Activated naive CD4-positive, alpha-beta T cell treated with anti-CD3 and anti-CD28 coated beads, Interleukin-2, amount 10 ng/mL, durations not matched to agents 7 days and 5 days (primary cell): ENCODE data around the gene TBC1D8.

Experiments used
- CTCF ChIA-PET: fragments of 350-600 bp; sonication (Branson Sonifier 250); formaldehyde crosslinking; loops from one replicate; lab custom pipeline; 2021; ENCODE audit warnings: antibody characterized with exemption; lab: Charles Lee
- DNase-seq: peaks from one replicate; pipeline ENCODE4 v3.0.0-alpha.2; 2020
- H3K27ac Mint-ChIP-seq: one replicate; pipeline ENCODE4 v1.8.0; 2021; ENCODE audit warnings: mild to moderate bottlenecking, moderate library complexity, mixed read lengths
- H3K27me3 Mint-ChIP-seq: one replicate; pipeline ENCODE4 v1.8.0; 2021; ENCODE audit warnings: mild to moderate bottlenecking, mixed read lengths
- H3K36me3 Mint-ChIP-seq: one replicate; pipeline ENCODE4 v1.8.0; 2021; ENCODE audit warnings: mixed read lengths
- H3K4me1 Mint-ChIP-seq: one replicate; pipeline ENCODE4 v1.8.0; 2021; ENCODE audit warnings: mixed read lengths
- H3K4me3 Mint-ChIP-seq: one replicate; pipeline ENCODE4 v1.8.0; 2021; ENCODE audit warnings: mild to moderate bottlenecking, moderate library complexity, mixed read lengths
- H3K9me3 Mint-ChIP-seq: one replicate; pipeline ENCODE4 v1.8.0; 2021; ENCODE audit warnings: mixed read lengths

The TBC1D8 gene

DNA sequence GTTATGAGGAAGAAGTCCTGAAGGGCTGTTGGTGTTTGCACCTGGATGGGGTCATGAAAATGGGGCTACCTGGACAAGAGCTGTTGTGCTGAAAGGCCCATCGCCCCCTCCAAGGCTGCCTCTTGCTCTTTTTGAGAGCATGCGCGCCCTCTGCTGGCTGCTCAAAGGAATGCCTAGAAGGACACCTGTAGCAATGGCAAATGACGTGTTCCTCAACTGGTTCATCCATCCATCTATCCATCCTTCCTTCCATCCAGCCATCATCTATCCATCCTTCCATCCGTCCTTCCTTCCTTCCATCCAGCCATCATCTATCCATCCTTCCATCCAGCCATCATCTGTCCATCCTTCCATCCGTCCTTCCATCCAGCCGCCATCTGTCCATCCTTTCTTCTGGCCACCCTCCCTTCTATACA, 166.3 kb downstream of the TBC1D8 start:
- no peak overlapping the region for H3K27ac Mint-ChIP-seq
- peak; percentile 86 for DNase-seq
- no peaks in the 10 kb centered on the region for H3K27me3 Mint-ChIP-seq
- CTCF ChIA-PET: interaction anchor here (2.1 to 7.2 kb wide), 2 partner anchors 254 to 376 kb away, joined by 16 to 84 read pairs; no protein-coding TSS in a partner anchor
- no peaks in the 10 kb centered on the region for H3K36me3 Mint-ChIP-seq
- H3K9me3 Mint-ChIP-seq: no peaks in the 10 kb centered on the region
- H3K4me1 Mint-ChIP-seq: no peaks in the 10 kb centered on the region
- H3K4me3 Mint-ChIP-seq: no peak overlapping the region

DNA sequence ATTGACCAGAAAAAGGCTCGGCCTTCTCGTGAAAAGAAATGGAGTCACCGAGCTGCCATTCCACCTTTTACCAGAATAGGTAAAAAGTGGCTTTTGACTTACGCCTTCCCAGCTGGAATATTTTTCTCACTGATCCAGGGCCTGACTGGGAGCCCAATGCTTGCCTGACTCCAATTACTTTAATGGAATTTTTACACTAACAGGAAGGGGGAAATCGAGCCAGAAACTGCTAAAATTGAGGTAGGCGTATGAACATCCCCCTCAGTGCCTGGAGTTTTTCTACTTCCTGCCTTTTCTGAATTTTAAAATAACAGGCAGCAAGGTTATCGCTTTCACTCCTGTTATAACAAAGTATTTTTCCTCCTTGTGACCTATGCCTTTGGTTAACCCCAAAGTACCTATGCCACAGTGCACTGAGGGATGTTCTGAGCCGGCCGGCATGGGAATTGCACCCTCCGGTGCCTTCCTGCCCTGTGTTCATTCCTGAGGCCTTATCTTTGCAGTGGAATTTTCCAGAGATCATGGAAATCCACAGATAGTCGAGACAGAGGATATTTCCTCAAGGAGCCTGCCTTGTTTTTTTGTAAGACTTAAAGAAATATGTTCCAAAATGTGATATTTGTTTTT, 167.4 kb downstream of the TBC1D8 start:
- Mint-ChIP-seq H3K27me3 (no peaks in the 10 kb centered on the region), H3K36me3 (no peaks in the 10 kb centered on the region), H3K27ac (no peak overlapping the region), H3K9me3 (no peaks in the 10 kb centered on the region), H3K4me1 (no peaks in the 10 kb centered on the region), H3K4me3 (no peak overlapping the region)
- CTCF ChIA-PET: interaction anchor here (1.1 to 1.8 kb wide), 4 partner anchors 65 to 377 kb away, joined by 4 to 8 read pairs (median 6); no protein-coding TSS in a partner anchor
- DNase-seq: no peak

DNA sequence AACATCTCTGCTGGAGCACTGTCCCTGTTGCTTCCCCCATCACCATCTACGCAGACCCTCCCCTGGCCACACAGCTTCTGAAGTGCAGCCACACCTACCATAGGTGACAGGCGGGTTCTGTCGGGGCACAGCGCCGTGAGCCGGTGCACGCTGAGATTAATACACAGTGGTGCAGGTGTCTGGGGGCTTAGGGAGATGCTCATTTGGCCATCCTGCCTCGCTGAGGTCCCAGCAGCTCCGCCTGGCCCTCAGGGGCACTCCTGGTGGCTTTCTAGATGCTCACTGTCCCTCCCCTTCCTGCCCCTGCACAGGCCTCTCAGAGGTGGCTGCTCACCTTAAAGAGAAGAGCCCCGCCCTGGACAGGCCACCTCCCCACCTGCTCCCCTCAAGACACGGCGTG, 168.0 kb downstream of the TBC1D8 start:
- Mint-ChIP-seq H3K27ac (no peak overlapping the region), H3K27me3 (no peaks in the 10 kb centered on the region), H3K9me3 (no peaks in the 10 kb centered on the region), H3K4me1 (no peaks in the 10 kb centered on the region), H3K36me3 (no peaks in the 10 kb centered on the region), H3K4me3 (no peak overlapping the region)
- CTCF ChIA-PET: interaction anchor here (0.7 to 1.8 kb wide), 5 partner anchors 64 to 376 kb away, joined by 3 to 8 read pairs (median 5); no protein-coding TSS in a partner anchor
- no peak for DNase-seq

DNA sequence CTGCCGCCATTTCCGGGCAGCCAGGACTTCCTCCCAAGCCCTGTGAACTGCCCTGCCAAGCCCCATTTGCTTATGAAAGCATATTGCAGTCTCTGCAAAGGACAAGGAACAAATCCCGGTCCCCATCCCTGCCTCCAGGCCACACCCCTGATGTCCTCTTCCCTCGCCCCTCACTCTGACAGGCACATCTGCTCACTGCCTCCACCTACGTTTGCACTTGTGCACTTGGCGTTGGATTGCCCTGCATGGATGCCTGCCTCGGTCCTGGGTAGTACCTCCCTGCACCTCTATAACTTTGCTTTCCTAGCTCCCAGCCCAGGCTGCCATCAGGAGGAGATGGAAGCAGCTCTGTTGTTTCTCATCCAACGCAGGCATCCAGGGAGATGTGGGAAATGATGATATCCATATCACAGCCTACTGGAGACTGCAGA, 168.7 kb downstream of the TBC1D8 start:
- CTCF ChIA-PET: interaction anchor here (0.7 to 1.8 kb wide), 6 partner anchors 64 to 387 kb away, joined by 3 to 8 read pairs (median 4); no protein-coding TSS in a partner anchor
- Mint-ChIP-seq H3K27ac (no peak overlapping the region), H3K36me3 (no peaks in the 10 kb centered on the region), H3K4me3 (no peak overlapping the region), H3K27me3 (no peaks in the 10 kb centered on the region), H3K4me1 (no peaks in the 10 kb centered on the region), H3K9me3 (no peaks in the 10 kb centered on the region)
- DNase-seq: no peak

DNA sequence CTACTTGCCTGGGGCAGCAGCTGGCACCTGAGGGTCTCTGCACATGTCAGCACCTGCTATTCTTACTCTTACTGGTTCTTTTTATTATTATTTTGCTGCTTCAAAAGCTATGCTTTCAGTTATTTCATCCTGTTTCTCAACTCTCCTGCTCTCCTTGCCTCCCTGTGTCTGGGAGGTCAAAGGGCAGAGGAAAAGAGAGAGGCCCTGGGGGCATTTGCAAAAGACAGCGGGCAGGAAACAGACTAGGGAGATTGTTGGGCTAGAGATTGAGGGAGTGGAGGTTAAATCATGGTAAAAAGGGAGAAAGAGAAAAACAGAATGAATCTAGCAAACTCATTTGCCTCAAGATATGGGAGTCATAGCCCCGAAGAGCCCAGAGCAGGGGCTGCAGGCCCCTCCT, 170.2 kb downstream of the TBC1D8 start:
- CTCF ChIA-PET: no interaction called here
- Mint-ChIP-seq H3K4me3 (no peak overlapping the region), H3K27ac (no peak overlapping the region), H3K4me1 (no peaks in the 10 kb centered on the region), H3K27me3 (peaks cover 4% of the 10 kb centered on the region), H3K9me3 (no peaks in the 10 kb centered on the region), H3K36me3 (no peaks in the 10 kb centered on the region)
- no peak for DNase-seq

DNA sequence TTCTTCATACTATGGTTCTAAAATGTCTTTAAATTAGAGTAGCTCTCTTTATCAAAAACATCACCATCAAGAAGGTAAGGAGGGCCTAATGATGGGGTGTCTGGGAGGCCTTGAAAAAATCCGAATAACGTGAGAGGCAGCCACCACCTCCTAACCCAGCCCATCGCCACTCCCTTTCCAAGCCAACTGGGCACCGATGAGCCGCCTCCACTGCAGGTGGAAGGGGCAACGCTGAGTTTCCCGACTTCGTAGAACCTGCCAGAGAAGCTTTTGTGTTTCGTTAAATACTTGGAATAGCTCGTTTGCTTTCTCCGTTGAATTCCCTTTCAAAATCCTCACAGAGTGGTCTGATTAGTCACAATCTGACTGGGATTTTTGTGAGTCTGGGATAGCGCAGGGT, 171.1 kb downstream of the TBC1D8 start:
- Mint-ChIP-seq H3K27ac (no peak overlapping the region), H3K4me1 (no peaks in the 10 kb centered on the region), H3K27me3 (peaks cover 4% of the 10 kb centered on the region), H3K9me3 (no peaks in the 10 kb centered on the region), H3K36me3 (no peaks in the 10 kb centered on the region), H3K4me3 (no peak overlapping the region)
- DNase-seq: no peak
- CTCF ChIA-PET: interaction anchor here (1.4 to 1.8 kb wide), 2 partner anchors 370 to 374 kb away, joined by 3 to 8 read pairs; no protein-coding TSS in a partner anchor

DNA sequence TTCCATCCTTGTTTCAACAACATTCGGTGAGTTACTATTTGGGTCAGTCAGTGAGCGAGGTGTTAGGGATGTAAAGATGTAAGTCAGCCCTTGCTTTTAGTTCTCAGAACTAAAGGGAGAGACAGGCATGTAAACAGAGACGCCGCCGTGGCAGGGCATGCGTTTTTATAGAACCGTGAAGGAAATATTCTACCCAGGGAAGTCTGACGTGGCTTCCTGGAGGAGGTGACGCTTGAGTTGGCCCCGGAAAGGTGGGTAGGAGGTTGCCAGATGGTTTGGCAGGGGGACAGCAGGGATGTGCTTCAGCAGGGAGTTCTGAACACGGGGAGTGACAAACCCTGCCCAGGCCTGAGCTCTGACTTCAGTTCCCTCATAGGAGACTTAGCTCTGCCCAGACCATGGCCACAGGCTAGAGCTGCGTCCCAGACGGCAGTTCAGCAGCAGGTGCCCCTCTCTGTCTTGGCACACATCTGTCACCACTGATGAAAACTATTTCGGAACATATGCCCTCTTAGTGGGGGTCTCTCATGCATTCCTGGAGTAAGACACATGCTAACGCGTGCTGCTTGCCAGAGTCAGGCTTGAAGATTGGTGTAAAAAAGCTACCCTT, 172.5 kb downstream of the TBC1D8 start:
- Mint-ChIP-seq H3K27ac (no peak overlapping the region), H3K4me1 (no peaks in the 10 kb centered on the region), H3K9me3 (no peaks in the 10 kb centered on the region), H3K4me3 (no peak overlapping the region), H3K27me3 (peaks cover 4% of the 10 kb centered on the region), H3K36me3 (no peaks in the 10 kb centered on the region)
- CTCF ChIA-PET: interaction anchor here (1.4 to 1.8 kb wide), 2 partner anchors 368 to 372 kb away, joined by 3 to 8 read pairs; no protein-coding TSS in a partner anchor
- no peak for DNase-seq

DNA sequence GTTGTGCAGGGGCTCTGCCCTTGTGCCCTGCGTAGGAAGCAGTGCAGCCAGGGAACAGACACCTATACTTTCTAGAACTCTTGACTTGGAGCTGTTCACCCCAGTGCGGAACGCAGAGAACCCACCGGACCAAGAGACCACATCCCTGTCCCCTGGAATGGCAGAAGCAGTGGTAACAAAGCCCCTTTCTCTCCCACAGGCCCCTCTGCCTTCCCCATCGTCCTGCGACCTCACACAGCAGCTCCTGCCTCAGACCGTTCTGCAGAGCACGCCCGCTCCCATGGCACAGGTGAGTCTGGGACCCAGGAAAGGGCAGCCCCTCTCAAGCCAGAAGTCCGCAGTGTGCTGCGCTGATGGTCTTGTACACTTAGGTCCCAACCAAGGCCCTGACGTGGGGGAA, 173.7 kb downstream of the TBC1D8 start:
- Mint-ChIP-seq H3K27me3 (peaks cover 4% of the 10 kb centered on the region), H3K9me3 (no peaks in the 10 kb centered on the region), H3K4me1 (no peaks in the 10 kb centered on the region), H3K27ac (no peak overlapping the region), H3K4me3 (no peak overlapping the region), H3K36me3 (no peaks in the 10 kb centered on the region)
- CTCF ChIA-PET: no interaction called here
- DNase-seq: no peak

DNA sequence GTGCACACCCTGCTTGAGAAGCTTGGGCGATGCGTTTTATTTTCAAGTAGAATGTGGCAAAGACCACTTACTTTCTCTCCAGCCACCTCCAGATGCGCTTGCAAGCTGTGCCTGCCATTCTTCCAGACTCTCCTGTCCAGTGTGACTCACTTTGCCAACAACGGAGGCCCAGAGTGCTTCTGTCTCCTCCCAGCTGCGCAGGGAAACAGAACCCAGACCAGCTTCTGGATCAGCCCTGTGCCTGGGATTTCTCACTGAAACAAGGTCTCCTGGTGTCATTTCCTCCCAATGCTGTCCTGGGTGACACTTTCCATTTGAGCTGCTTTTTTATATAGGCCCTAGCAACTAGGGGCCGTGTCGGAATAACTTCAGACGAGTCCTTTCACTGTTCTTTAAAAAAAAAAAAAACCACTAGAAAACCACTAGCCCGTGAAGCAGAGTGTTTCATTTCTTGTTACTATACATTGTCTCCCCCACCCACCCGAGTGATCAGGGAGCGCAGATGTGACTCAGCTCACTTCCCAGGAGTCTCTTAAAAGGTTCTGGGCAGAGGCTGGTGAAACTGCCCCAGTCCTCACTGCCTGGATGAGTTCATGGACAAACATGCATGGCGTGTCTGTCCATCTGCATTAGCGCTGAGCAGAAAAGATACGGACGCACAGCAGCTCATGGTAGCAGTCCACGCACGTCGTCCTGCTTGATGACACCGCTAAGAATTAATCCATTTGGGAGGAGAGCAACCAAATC, 174.4 kb downstream of the TBC1D8 start:
- H3K27ac Mint-ChIP-seq: peak overlapping the region; percentile 74
- no peaks in the 10 kb centered on the region for H3K9me3 Mint-ChIP-seq
- H3K27me3 Mint-ChIP-seq: peaks cover 4% of the 10 kb centered on the region
- no peak overlapping the region for H3K4me3 Mint-ChIP-seq
- DNase-seq: no peak
- CTCF ChIA-PET: no interaction called here
- H3K36me3 Mint-ChIP-seq: no peaks in the 10 kb centered on the region
- no peaks in the 10 kb centered on the region for H3K4me1 Mint-ChIP-seq

DNA sequence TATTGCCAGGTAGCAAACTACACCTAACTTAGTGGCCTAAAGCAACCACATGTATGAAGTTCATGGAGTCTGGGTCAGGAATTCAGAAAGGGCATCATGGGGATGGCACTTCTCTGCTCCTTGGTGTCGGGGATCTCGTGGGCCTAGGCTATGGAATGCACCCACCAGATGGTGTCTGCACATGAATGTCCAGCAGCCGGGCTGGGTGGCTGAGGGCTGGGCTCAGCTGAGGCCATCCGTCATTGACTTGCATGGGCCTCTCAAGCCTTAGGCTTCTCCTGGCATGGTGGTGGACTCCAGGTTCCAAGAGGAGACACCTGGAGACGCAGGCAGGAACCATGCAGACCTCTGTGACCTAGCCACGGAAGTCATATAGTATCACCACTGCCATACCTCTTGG, 175.1 kb downstream of the TBC1D8 start:
- no peaks in the 10 kb centered on the region for H3K4me1 Mint-ChIP-seq
- no peaks in the 10 kb centered on the region for H3K36me3 Mint-ChIP-seq
- H3K4me3 Mint-ChIP-seq: no peak overlapping the region
- no peaks in the 10 kb centered on the region for H3K9me3 Mint-ChIP-seq
- no peak overlapping the region for H3K27ac Mint-ChIP-seq
- DNase-seq: no peak
- H3K27me3 Mint-ChIP-seq: peaks cover 4% of the 10 kb centered on the region
- CTCF ChIA-PET: no interaction called here

DNA sequence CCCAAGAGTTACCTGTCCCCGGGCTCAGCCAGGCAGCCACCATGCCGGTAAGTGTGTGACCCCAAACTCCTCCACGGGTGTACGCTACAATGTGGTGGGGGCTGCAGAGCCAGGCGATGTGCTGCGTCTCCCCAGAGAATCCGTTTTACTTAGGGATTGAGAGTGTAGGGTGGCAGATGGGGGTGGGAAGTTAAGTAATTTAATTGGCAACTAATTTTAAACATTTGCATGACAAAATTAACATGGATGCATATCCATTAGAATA, 175.7 kb downstream of the TBC1D8 start:
- H3K9me3 Mint-ChIP-seq: no peaks in the 10 kb centered on the region
- H3K36me3 Mint-ChIP-seq: no peaks in the 10 kb centered on the region
- H3K27me3 Mint-ChIP-seq: peaks cover 4% of the 10 kb centered on the region
- DNase-seq: no peak
- no peak overlapping the region for H3K4me3 Mint-ChIP-seq
- no peak overlapping the region for H3K27ac Mint-ChIP-seq
- no peaks in the 10 kb centered on the region for H3K4me1 Mint-ChIP-seq
- CTCF ChIA-PET: no interaction called here

DNA sequence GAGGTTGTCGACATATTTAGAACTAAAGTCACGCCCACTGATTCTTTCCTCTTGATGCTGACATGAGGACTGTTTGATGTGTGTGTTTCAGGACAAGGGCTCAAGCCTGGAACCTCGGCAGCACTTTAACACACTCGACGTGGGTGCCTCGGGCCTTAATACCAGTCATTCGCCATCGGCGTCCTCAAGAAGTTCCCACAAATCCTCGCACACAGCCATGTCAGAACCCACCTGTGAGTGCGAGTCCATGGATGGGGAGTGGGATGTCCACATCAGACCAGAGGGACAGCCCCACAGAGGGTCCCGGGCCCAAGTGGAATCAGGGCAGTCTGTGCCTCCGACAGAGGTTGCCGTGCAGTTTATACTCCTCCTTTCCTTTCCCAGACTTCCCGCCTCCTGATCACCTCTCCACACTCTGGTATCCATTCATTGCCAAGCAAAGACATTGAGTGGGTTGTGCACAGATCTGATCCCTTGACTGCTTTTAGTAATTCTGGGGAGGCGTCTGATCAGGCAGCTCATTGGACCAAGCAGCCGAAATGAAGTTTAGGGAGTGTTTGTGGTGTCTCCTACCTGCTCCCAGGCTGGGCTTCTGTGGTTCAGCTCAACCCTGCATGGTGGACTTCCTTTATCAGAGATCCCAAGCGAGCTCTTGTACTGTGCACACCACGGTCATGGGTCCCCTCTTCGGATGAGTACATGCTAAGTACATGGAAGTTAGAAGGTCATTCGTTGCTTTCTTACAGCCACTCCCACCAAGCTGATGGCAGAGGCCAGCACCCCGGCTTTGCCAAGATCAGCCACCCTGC, 176.3 kb downstream of the TBC1D8 start:
- CTCF ChIA-PET: no interaction called here

DNA sequence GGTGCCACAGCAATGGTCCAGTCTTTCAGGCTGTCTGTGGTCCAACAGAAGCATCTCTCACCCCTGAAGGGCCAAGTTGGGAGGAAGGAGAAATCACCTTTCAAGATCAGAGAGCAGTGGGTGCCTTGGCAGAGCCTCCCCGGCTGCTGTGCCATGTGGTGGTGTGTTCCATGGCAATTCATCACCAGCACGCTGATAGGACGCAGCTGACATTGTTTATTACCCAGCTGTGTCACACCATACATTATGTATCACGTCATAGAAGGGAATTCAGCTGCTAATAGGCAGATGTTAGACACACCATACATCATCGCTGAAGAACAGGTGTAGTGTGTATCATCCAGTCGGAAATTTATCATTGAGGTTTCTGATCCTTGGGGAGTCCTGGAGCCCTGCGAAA, 178.7 kb downstream of the TBC1D8 start:
- DNase-seq: no peak
- Mint-ChIP-seq H3K27ac (no peak overlapping the region), H3K27me3 (peaks cover 4% of the 10 kb centered on the region), H3K36me3 (no peaks in the 10 kb centered on the region), H3K4me1 (no peaks in the 10 kb centered on the region), H3K4me3 (no peak overlapping the region), H3K9me3 (no peaks in the 10 kb centered on the region)
- CTCF ChIA-PET: no interaction called here

More for the DNA sequence above, 176.3 kb downstream of the TBC1D8 start:
- no peak for DNase-seq
- Mint-ChIP-seq H3K27me3 (peaks cover 4% of the 10 kb centered on the region), H3K4me1 (no peaks in the 10 kb centered on the region), H3K9me3 (no peaks in the 10 kb centered on the region), H3K4me3 (no peak overlapping the region), H3K27ac (no peak overlapping the region), H3K36me3 (no peaks in the 10 kb centered on the region)

DNA sequence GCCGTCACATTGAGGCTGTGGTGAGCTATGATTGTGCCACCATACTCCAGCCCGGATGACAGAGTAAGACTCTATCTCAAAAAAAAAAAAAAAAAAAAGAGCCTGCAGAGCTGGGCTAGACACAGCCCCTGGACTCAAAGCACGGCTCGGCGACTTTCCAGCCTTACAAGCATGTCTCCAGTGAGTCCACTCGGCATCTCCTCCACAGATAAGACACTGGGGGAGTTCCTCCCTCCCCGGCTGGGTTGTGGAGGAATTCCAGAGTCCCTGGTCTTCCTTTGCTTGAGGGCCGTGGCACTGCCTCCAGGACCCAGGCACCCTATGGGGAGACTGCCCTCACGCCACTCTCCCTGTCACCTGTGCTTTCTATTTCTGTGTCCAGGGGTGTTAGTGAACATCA, 180.0 kb downstream of the TBC1D8 start:
- CTCF ChIA-PET: no interaction called here
- no peak for DNase-seq
- H3K27ac Mint-ChIP-seq: no peak overlapping the region
- H3K36me3 Mint-ChIP-seq: no peaks in the 10 kb centered on the region
- no peaks in the 10 kb centered on the region for H3K4me1 Mint-ChIP-seq
- no peaks in the 10 kb centered on the region for H3K27me3 Mint-ChIP-seq
- no peak overlapping the region for H3K4me3 Mint-ChIP-seq
- no peaks in the 10 kb centered on the region for H3K9me3 Mint-ChIP-seq
